B cell (primary cell): ENCODE measurements around the gene RRAD.

Experiments
- EZH2 ChIP-seq: IDR thresholded peaks from 2 replicates; pipeline ENCODE4 v1.6.1; 2012; ENCODE audit warnings: borderline replicate concordance, low read depth, mild to moderate bottlenecking, moderate library complexity, low read length; ENCODE audit not compliant: insufficient read depth, poor library complexity, severe bottlenecking
- TF ChIP-seq, protein P1 (sequence below): fragments of 200-600 bp; IDR thresholded peaks from one replicate; pipeline ENCODE4 v1.8.0; 2022; ENCODE audit warnings: antibody characterized with exemption, mild to moderate bottlenecking

DNA sequence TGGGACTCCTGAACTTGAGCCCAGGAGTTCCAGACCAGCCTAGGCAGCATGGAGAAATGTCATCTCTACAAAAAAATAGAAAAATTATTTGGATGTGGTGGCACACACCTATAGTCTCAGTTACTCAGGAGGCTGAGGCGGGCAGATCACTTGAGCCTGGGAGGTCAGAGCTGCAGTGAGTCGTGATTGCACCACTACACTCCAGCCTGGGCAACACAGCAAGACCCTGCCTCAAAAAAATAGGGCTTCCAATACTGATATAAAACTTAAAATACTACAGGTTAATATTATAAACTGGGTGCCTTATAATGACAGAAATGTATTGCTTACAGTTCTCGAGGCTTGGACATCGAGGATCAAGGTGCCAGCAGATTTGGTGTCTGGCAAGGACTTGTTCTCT is 20.6 kb upstream of the RRAD start:
- TF ChIP-seq, protein P1, sequence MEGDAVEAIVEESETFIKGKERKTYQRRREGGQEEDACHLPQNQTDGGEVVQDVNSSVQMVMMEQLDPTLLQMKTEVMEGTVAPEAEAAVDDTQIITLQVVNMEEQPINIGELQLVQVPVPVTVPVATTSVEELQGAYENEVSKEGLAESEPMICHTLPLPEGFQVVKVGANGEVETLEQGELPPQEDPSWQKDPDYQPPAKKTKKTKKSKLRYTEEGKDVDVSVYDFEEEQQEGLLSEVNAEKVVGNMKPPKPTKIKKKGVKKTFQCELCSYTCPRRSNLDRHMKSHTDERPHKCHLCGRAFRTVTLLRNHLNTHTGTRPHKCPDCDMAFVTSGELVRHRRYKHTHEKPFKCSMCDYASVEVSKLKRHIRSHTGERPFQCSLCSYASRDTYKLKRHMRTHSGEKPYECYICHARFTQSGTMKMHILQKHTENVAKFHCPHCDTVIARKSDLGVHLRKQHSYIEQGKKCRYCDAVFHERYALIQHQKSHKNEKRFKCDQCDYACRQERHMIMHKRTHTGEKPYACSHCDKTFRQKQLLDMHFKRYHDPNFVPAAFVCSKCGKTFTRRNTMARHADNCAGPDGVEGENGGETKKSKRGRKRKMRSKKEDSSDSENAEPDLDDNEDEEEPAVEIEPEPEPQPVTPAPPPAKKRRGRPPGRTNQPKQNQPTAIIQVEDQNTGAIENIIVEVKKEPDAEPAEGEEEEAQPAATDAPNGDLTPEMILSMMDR, result no peak
- TF ChIP-seq EZH2, result no peak
